ENCODE data around the gene ZNF383. TPM values are rescaled to one million over a fixed set of nuclear protein-coding genes. Genes with fewer than 3 reads are reported as not detected.

The ZNF383 gene
- total and polyA plus RNA-seq, 10 of the 15 experiments (the other 5 are each of a cell fraction or from before 2014, with no cell fraction given), result 3.3 to 9.0 (median 5.1) TPM

- peak; percentile 66 for TF ChIP-seq RELB (IDR thresholded peaks at IDR 0.05; ENCODE audit: low read depth)
- no peak for TF ChIP-seq RAD21 (IDR thresholded peaks at IDR 0.05; ENCODE audit: insufficient read depth, low read depth, low read length)
- no peak for TF ChIP-seq MEF2A (IDR thresholded peaks at IDR 0.05; ENCODE audit: insufficient read depth, low read depth, low read length)
- TF ChIP-seq CREB1 (IDR thresholded peaks at IDR 0.05; ENCODE audit: low read depth), result peak; percentile 84
- peak; percentile 85 for TF ChIP-seq ELK1 (IDR thresholded peaks at IDR 0.05; ENCODE audit: low read depth, low read length)
- 0 out of 2 replicates have a peak, but pooled peaks have one; percentile 35 for TF ChIP-seq SIN3A (IDR thresholded peaks at IDR 0.05; ENCODE audit: low read depth, low read length)
- no peak for TF ChIP-seq ZNF592 (IDR thresholded peaks at IDR 0.05)
- TF ChIP-seq ZSCAN29 (IDR thresholded peaks at IDR 0.05), result no peak
- no peak for TF ChIP-seq ATF3 (IDR thresholded peaks at IDR 0.05; ENCODE audit: borderline replicate concordance, extremely low read depth, low read depth, low read length)
- peak; percentile 77 for TF ChIP-seq TARDBP (IDR thresholded peaks at IDR 0.05; ENCODE audit: borderline replicate concordance)
- no peak for TF ChIP-seq KAT2A (conservative IDR thresholded peaks at IDR 0.05; ENCODE audit: control insufficient read depth, low read depth, low read length)
- TF ChIP-seq ZNF384 (IDR thresholded peaks at IDR 0.05; ENCODE audit: borderline replicate concordance, low read depth, low read length), result no peak
- TF ChIP-seq IRF5 (IDR thresholded peaks at IDR 0.05; ENCODE audit: borderline replicate concordance), result no peak
- no peak for TF ChIP-seq SKIL (IDR thresholded peaks at IDR 0.05; ENCODE audit: low read depth, poor library complexity, severe bottlenecking)
- TF ChIP-seq NRF1 (conservative IDR thresholded peaks at IDR 0.05; ENCODE audit: low read depth, low read length), result peak; percentile 53
Observed at GRCh38 chr19:37172368-37173366, 45.3 kb upstream of the ZNF383 start, which contains the start of gene ZNF585A (continued).
